Thymus (tissue), 11 donors: Measurements from ENCODE around the gene LMTK2. TPM values are rescaled to one million over a fixed set of nuclear protein-coding genes. Genes with fewer than 3 reads are reported as not detected.

Source experiments
- DNase-seq, 9 donors: peaks; one replicate each; pipeline ENCODE4 v3.0.0-alpha.2; 2013; ENCODE audit warnings: low spot score in 9 of 9, low read depth in 6 of 9, missing footprints in 1 of 9
- H3K27ac ChIP-seq, 2 donors: one replicate each; pipeline ENCODE4 v1.5.1; 2013; ENCODE audit warnings: control low read depth in 1 of 2, low read depth in 1 of 2, low read length in 1 of 2, mild to moderate bottlenecking in 1 of 2, moderate library complexity in 1 of 2
- H3K27me3 ChIP-seq, 2 donors: one replicate each; pipeline ENCODE4 v1.5.1; 2013; ENCODE audit warnings: low read length in 1 of 2; ENCODE audit not compliant: control insufficient read depth in 2 of 2, insufficient read depth in 1 of 2
- H3K36me3 ChIP-seq, 2 donors: one replicate each; pipeline ENCODE4 v1.5.1; 2013; ENCODE audit warnings: low read length in 1 of 2, mild to moderate bottlenecking in 1 of 2, moderate library complexity in 1 of 2; ENCODE audit not compliant: control insufficient read depth in 2 of 2, insufficient read depth in 2 of 2
- H3K4me1 ChIP-seq, 2 donors: one replicate each; pipeline ENCODE4 v1.5.1; 2013; ENCODE audit warnings: low read length in 2 of 2; ENCODE audit not compliant: control insufficient read depth in 2 of 2, insufficient read depth in 2 of 2
- H3K4me3 ChIP-seq, 2 donors: one replicate each; pipeline ENCODE4 v1.5.1; 2013; ENCODE audit warnings: low read length in 2 of 2, control low read depth in 1 of 2, mild to moderate bottlenecking in 1 of 2
- H3K9me3 ChIP-seq, 2 donors: one replicate each; pipeline ENCODE4 v1.5.1; 2013; ENCODE audit warnings: low read length in 1 of 2, mild to moderate bottlenecking in 1 of 2; ENCODE audit not compliant: control insufficient read depth in 2 of 2, insufficient read depth in 1 of 2
- WGBS: extraction: QIAGEN DNeasy Blood & Tissue Kit; methylation state at CpG from one replicate; pipeline ENCODE4 v1.1.7; 2013; 5-methylcytosine and 5-hydroxymethylcytosine counted together
- polyA plus RNA-seq: library from polyadenylated mRNA; stranded (reverse); fragments of 200-250 nt; gene quantifications from one replicate; pipeline ENCODE4 v1.2.3, GENCODE V29; 2013
- total RNA-seq: library from RNA; stranded (reverse); fragments of 120-200 nt; gene quantifications from one replicate; pipeline ENCODE4 v1.2.4, GENCODE V29; 2013
- donor health status: healthy.

Gene LMTK2
- total and polyA plus RNA-seq, 2 donors = 4.4 to 5.4 TPM

DNA sequence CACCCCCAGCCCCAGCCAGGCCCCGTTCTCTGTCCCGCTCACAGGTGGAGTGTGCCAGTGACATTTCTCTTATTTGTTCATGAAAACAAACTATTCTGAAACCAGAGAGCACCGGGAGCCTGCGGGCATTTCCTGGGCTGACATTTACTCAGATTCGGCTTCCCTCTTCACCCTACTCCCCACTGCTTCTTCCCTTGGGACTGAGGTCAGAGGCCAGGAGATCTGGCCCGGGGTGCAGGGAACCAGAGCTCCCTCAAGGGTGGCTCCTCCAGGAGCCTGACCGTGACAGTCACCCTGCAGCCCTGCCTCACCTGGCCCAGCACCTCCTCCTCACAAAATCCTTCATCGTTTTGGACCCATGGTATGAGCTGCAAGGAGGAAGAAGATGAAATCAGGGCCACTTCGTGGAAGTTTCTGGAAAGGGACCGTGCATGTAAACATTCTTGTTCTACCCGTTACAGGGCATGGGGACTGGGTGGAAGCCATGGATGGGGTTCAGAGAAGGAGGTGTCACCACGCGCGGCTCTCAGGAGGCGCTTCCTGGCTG lies 116.8 kb downstream of the LMTK2 start:
- Histone ChIP-seq H3K9me3 (no peaks in the 10 kb centered on the region), H3K36me3 (peaks cover 11 to 30% of the 10 kb centered on the region in 2 donors), H3K27ac (no peak overlapping the region), H3K27me3 (no peaks in the 10 kb centered on the region), H3K4me1 (no peaks in the 10 kb centered on the region), H3K4me3 (no peak overlapping the region)
- no peak for DNase-seq
- WGBS = 95% methylated on average over 15 of the region's 15 CpGs

- H3K4me1 ChIP-seq = no peaks in the 10 kb centered on the region
- no peaks in the 10 kb centered on the region for H3K9me3 ChIP-seq
- H3K4me3 ChIP-seq = no peak overlapping the region
- peaks cover 11 to 36% of the 10 kb centered on the region in 2 donors for H3K36me3 ChIP-seq
- H3K27ac ChIP-seq = no peak overlapping the region
- 97% methylated on average over 21 of the region's 21 CpGs for WGBS
- no peaks in the 10 kb centered on the region for H3K27me3 ChIP-seq
- no peak for DNase-seq
Measured at GRCh38 chr7:98223898-98224700, 117.4 kb downstream of the LMTK2 start.

DNA sequence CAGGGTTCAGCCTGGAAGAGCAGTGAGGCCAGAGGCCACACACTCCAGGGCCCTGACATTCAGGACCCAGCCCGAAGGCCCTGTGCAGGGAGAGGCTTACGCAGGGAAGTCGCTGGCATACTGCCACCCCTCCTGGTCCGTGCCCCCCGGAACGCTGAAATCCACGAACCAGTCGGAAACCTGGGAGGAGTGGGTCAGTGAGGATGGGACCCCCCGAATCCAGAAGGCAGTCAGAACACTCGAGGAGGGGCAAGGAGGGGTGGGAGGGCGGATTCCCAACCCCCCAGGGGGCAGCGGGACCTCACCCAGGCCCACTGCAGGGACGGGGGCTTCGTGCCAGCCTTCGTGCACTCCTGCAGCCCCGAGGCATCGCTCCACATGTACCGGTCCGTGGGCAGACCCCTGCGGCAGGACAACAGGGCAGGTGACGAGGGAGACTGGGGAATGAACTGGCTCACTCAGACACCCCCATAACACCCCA lies 118.1 kb downstream of the LMTK2 start:
- Histone ChIP-seq H3K27me3 (no peaks in the 10 kb centered on the region), H3K4me3 (no peak overlapping the region), H3K27ac (no peak overlapping the region), H3K36me3 (peaks cover 11 to 43% of the 10 kb centered on the region in 2 donors), H3K4me1 (no peaks in the 10 kb centered on the region), H3K9me3 (no peaks in the 10 kb centered on the region)
- DNase-seq = no peak
- WGBS = 99% methylated on average over 21 of the region's 21 CpGs

- DNase-seq = no peak
Measured at GRCh38 chr7:98225913-98226614, 119.4 kb downstream of the LMTK2 start.

DNA sequence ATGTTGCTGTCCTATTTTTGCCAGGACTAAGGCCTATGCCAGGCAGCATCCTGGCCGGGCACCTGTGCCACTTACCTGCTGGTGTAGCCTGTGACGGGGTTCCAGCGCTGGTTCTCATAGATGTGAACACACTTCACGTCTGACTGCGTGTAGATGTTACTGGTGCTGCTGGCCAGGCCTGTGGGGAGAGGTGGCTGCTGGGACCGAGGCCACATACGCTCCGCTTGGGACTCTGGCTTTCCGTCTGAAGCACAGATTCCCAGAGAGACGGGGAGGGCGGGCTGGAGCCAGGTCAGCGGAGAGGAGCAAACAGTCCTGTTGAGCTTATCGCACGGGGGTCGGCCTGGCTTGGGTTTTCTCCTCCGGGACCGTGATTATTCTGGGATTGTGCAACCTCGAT lies 121.3 kb downstream of the LMTK2 start:
- 98% methylated on average over 18 of the region's 18 CpGs for WGBS
- DNase-seq = no peak

More at GRCh38 chr7:98225913-98226614, 119.4 kb downstream of the LMTK2 start:
- no peak overlapping the region for H3K4me3 ChIP-seq
- H3K27ac ChIP-seq = no peak overlapping the region
- H3K36me3 ChIP-seq = peaks cover 17 to 52% of the 10 kb centered on the region in 2 donors
- WGBS = 96% methylated on average over 16 of the region's 16 CpGs
- no peaks in the 10 kb centered on the region for H3K9me3 ChIP-seq
- no peaks in the 10 kb centered on the region for H3K27me3 ChIP-seq
- H3K4me1 ChIP-seq = no peaks in the 10 kb centered on the region

GRCh38 chr7:98228801-98229200 lies 122.1 kb downstream of the LMTK2 start:
- no peak overlapping the region for H3K27ac ChIP-seq
- H3K4me3 ChIP-seq = no peak overlapping the region
- peaks cover 10 to 56% of the 10 kb centered on the region in 2 donors for H3K36me3 ChIP-seq
- WGBS = 97% methylated on average over 16 of the region's 16 CpGs
- no peaks in the 10 kb centered on the region for H3K9me3 ChIP-seq
- DNase-seq = no peak
- H3K27me3 ChIP-seq = no peaks in the 10 kb centered on the region
- no peaks in the 10 kb centered on the region for H3K4me1 ChIP-seq

More for the DNA sequence above, 121.3 kb downstream of the LMTK2 start:
- H3K4me1 ChIP-seq = no peaks in the 10 kb centered on the region
- no peaks in the 10 kb centered on the region for H3K9me3 ChIP-seq
- no peak overlapping the region for H3K4me3 ChIP-seq
- H3K36me3 ChIP-seq = peaks cover 10 to 49% of the 10 kb centered on the region in 2 donors
- no peaks in the 10 kb centered on the region for H3K27me3 ChIP-seq
- H3K27ac ChIP-seq = no peak overlapping the region

- 92% methylated on average over 11 of the region's 11 CpGs for WGBS
- Histone ChIP-seq H3K36me3 (peaks cover 10 to 58% of the 10 kb centered on the region in 2 donors), H3K27me3 (no peaks in the 10 kb centered on the region), H3K4me3 (no peak overlapping the region), H3K4me1 (no peaks in the 10 kb centered on the region), H3K9me3 (no peaks in the 10 kb centered on the region), H3K27ac (no peak overlapping the region)
- DNase-seq = no peak
Measured at GRCh38 chr7:98229441-98229840, 122.8 kb downstream of the LMTK2 start.

GRCh38 chr7:98229991-98230745 lies 123.5 kb downstream of the LMTK2 start:
- 96% methylated on average over 17 of the region's 17 CpGs for WGBS
- H3K9me3 ChIP-seq = no peaks in the 10 kb centered on the region
- DNase-seq = no peak
- H3K27ac ChIP-seq = no peak overlapping the region
- no peaks in the 10 kb centered on the region for H3K4me1 ChIP-seq
- no peaks in the 10 kb centered on the region for H3K27me3 ChIP-seq
- H3K36me3 ChIP-seq = peaks cover 10 to 58% of the 10 kb centered on the region in 2 donors
- no peak overlapping the region for H3K4me3 ChIP-seq
